D721Med (cell line): ENCODE results near the gene RGN.
A peak's percentile ranks its signal among the peaks of the same experiment; 100 is the strongest.

Experiments used
- DNase-seq: peaks from one replicate; pipeline ENCODE4 v3.0.0; 2011; ENCODE audit warnings: low spot score; ENCODE audit not compliant: insufficient read length
- FAIRE-seq: peaks from 2 replicates; lab custom pipeline; 2011; peaks lifted over from hg19 to GRCh38; lab: Jason Lieb, UNC
- CTCF ChIP-seq: IDR thresholded peaks from 2 replicates; pipeline ENCODE4 v1.5.1; 2012; ENCODE audit warnings: mild to moderate bottlenecking, control low read depth; ENCODE audit not compliant: insufficient read depth; ENCODE audit errors: missing control alignments

The RGN gene

GRCh38 chrX:47078129-47079043 lies at the start of gene RGN:
TSS of gene RGN (plus strand) at chrX:47078443. CDS start at chrX:47081145, 2,702 bp downstream.
- no peak for DNase-seq
- FAIRE-seq: no peak
- no peak for TF ChIP-seq CTCF

- DNase-seq: no peak
- TF ChIP-seq CTCF: peak; percentile 43
- peak; percentile 80 for FAIRE-seq
Observed at GRCh38 chrX:47030339-47030738, 47.9 kb upstream of the RGN start.

- no peak for TF ChIP-seq CTCF
- no peak for FAIRE-seq
- no peak for DNase-seq
Observed at GRCh38 chrX:47047989-47048388, 30.3 kb upstream of the RGN start.

- TF ChIP-seq CTCF: no peak
- no peak for DNase-seq
- FAIRE-seq: no peak
Observed at GRCh38 chrX:47059142-47059874, 18.9 kb upstream of the RGN start.

- no peak for TF ChIP-seq CTCF
- no peak for FAIRE-seq
- DNase-seq: no peak
Observed at GRCh38 chrX:47060708-47061107, 17.5 kb upstream of the RGN start.

GRCh38 chrX:47061238-47061919 lies 16.9 kb upstream of the RGN start:
- DNase-seq: no peak
- TF ChIP-seq CTCF: no peak
- no peak for FAIRE-seq
